Heart left ventricle (tissue), 13 donors: ENCODE measurements around the gene XAB2.

ENCODE experiments used
- CTCF ChIP-seq, 12 donors: fragments of 200-600 bp; sonication (generic) in 4 of 12; IDR thresholded peaks; one replicate each; pipeline versions ENCODE4 v1.5.0 to v1.8.0; 2018 to 2022; ENCODE audit warnings: antibody characterized with exemption in 12 of 12, mild to moderate bottlenecking in 5 of 12
- POLR2A ChIP-seq, 2 donors: fragments of 450-650 bp; IDR thresholded peaks; one replicate each; pipeline ENCODE4 v1.6.1; 2017; ENCODE audit warnings: antibody characterized with exemption in 2 of 2, mild to moderate bottlenecking in 2 of 2, moderate library complexity in 2 of 2
- donor health status: ischemic (EF 13 %, LVEDD 7.1; RV severe dilation, severe dysfunction).
- donor health status: DM: no; HTN: yes; CAD: no.
- donor health status: DM: no; HTN: no; CAD: no.
- donor health status: ischemic (EF 25% LVEDD 6.9; RV normal size, moderate dysfunction).
- donor health status: ischemic (EF 25% LVEDD 5.7; RV mildly dilated, moderate dysfunction).
- donor health status: ischemic (EF 35%, LVEDD 5.7; RV mildly dilated, moderate dysfunction).
- donor health status: nonischemic (EF 11% LVEDD 7.7; RV severe dilation, severe dysfunction).
- donor health status: DM: yes; HTN: yes; CAD: no.
- donor health status: PGD.
- donor health status: ischemic (EF 29% LVEDD 5.4; RV normal size, mild dysfunction).
- donor health status: nonischemic (EF 23%, LVEDD 6.1; RV moderate dilation, normal function).

DNA sequence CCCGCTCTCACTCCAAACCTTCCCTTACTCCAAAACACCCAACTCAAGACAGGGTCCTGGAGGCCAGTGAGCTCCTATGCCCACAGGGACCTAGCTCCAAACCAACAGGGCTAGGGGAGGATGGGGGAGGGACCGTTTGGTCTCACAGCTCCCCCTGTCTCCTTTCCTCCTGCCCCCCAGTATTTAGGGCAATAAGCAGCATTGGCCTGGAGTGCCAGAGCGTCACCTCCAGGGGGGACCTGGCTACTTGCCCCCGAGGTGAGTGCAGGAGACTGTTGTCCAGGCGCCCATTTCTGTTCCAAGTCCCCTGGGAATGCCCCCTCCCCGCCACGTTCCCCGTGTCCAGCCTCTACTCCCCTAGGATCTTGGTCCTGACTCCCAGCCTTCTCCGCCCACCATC is 40.3 kb upstream of the XAB2 start:
- TF ChIP-seq CTCF (IDR thresholded peaks at IDR 0.05) (no peak), POLR2A (IDR thresholded peaks at IDR 0.05) (no peak)
